ENCODE results near the gene TMEM72.

The TMEM72 gene

DNA sequence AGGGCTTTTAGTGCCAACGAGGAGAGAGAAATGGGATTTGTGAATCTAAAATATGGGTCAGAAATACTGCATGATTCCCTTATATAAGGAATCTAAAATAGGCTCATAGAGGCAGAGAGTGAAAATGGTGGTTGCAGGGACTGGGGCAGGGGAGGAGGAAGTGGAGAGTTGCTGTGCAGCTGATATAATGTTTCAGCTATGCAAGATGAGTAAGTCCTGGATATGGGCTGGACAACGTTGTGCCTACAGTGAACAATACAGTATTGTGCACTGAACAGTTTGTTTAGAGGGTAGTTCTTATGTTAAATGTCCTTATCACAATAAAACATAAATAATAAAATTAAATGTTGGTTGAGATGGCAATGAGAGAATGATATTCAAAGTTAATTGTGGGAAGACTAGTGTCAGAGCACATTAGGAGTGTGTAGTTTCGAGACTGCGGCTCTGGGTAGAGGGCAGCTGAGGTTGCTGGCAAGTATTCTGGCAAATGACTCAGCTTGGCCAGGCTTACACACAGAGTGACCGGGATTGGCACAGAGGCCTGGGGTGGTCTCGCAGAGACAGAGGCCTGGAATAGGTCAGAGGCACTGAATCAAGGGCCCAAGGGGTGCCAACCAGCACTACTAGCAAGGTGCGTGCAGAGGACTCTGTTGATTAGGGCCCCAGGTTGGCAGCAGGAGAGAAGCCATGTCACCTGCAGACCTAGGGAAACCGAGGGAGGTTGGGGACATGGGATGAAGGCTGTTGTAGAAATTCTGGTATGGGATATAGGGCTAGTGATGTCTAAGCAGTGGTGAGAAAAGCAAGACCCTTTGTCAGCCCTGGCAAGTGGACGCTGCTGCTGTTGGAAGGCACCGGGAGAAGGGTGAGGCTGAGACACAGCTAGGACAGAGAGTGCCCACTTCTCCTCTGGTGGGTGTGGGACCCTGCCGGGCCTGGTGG is 70.3 kb downstream of the TMEM72 start:
- no peak for DNase-seq

DNA sequence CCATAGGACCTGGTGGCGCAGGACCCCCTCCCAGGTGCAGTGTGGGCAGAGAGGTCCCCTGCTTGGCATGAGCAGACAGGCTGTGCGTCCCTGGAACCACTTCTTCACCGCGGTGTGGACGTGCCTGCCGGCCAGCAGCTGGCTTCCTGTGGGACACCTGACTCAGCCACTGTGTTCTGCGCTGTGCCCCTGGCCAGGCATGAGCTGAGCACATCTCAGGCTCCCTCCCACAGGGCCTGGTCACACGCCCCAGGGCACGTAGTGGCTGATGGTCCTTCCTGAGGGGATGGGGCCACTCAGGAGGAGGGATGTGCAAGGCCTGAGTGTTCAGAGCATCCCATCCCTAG is 71.0 kb downstream of the TMEM72 start:
- DNase-seq, result no peak

DNA sequence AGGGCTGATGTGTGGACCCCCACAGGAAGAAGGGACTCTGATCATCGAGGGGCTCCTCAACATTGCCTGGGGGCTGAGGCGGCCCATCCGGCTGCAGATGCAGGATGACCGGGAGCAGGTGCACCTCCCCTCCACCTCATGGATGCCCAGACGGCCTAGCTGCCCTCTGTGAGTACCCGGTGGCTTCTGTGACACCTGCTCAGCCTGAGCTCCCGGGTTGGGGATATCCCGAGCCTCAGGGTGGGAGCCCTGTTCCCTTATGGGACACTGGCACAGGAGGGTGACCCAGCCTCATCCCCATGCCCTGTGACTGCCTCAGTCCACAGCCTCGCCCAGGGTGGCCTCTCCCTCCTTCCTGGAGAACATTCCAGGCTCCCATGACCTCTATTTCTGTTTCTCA is 71.4 kb downstream of the TMEM72 start:
- DNase-seq, result no peak

DNA sequence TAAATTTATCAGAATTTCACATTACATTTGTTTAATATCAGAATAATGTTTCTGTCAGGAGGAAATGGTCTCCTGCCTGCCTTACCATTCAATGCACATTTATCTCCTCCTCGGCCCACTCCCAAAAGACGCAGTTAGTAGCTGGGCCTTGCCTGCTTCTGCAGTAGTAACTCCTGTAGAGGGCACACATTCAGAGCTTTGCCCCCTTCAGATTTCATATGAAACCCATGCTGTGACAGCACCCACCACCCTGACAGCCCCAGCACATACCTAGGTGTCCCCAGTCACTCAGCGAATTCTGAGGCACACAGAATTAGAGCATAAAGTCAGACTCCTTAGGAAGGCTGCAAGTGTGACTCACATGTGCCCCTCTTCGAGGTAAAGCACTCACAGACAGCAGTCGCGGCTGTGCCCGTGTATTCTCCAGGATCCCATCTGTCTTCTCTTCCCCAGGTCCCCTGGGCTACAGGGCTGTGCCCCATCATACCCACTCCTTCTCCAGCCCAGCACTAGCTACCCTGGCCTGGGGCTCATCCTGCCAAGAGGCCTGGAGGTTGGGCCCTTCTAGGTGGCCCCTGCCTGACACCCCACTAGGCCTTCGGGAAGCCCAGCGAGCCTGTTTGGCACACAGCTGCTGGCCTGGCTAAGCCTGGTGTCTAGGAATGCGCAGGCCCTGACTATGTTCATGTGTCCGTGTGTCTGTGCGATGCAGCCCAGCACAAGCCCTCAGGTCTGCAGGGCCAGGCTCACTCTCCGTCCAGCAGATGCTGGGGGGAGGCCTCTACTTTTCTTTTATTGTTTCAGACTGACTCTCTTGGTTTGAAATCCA is 72.1 kb downstream of the TMEM72 start:
- DNase-seq, result no peak

DNA sequence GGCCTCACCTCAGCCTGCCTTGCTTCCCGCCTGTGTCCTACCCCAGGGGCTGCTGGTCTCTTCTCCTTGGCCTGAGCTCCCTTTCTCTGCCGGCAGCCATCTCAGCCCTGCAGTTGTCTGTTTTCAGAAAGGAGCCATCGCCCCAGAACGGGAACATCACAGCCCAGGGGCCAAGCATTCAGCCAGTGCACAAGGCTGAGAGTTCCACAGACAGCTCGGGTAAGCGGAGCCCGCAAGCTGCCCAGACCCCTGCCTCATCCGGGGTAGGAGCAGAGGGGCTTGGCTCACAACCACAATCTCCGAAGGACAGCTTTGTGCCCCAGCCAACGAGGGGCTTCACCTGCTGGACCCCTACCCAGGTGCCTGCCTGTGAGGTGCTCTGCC is 72.8 kb downstream of the TMEM72 start:
- DNase-seq, result no peak

DNA sequence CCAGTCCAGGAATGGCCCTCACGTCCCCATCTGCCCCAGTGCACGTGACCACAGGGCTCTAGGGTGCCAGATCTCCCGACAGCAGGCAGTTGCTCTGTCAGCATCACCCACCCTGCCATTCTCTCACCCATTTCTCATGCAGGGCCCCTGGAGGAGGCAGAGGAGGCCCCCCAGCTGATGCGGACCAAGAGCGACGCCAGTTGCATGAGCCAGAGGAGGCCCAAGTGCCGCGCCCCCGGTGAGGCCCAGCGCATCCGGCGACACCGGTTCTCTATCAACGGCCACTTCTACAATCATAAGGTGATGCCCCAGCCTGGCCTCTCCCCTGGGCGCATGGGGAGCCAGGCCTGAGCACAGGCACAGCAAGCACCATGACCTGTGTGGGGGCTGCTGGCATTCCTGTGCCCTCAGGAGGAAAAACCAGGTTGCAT is 73.5 kb downstream of the TMEM72 start:
- no peak for DNase-seq

DNA sequence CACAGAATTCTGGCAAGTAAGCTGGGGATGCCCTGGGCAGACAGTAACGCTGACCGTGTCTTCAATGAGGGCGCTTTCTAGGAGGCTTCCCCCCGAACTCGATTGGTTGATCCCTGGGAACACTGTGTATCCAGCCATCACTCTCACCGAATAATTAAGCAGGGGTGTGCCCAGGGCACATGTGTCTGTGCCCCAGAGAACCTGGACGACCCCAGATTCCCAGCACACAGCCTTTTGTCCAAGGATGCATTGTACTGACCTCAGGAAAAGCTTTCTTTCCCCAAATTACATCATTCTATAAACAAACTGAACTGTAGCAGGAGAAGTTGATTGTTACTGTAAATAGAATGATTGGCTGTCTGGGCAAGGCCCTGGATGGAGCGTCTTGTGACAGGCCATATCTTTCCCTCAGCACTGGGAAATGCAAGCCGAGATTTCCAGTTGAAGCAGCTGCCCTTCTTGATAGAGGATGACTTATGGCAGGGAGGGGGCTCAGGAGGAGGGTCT is 74.1 kb downstream of the TMEM72 start:
- no peak for DNase-seq

DNA sequence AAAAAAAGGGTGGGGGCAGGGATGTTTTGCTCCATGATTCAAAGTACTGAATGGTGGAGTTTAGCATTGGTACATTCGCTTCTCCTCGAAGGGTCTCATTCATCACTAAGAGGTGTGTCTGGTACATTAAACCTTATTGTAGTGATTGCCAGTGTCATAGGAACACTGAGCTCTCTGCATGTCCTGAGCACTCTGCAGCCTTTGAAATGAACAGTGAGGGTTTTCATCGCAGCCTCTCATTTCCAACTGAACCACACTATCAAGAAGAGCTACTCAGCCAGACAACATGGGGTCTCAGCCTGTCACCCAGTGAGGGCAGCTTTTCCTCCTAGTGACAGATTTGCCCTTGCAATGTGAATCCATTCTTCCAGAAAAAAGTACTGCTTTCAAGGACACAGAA is 75.0 kb downstream of the TMEM72 start:
- no peak for DNase-seq
